ENCODE results near the gene ARFGEF3. TPM values are rescaled to one million over a fixed set of nuclear protein-coding genes. Genes with fewer than 3 reads are reported as not detected.

ARFGEF3 gene
- total RNA-seq, 1 donor from 2014 or later: 2.3 TPM

DNA sequence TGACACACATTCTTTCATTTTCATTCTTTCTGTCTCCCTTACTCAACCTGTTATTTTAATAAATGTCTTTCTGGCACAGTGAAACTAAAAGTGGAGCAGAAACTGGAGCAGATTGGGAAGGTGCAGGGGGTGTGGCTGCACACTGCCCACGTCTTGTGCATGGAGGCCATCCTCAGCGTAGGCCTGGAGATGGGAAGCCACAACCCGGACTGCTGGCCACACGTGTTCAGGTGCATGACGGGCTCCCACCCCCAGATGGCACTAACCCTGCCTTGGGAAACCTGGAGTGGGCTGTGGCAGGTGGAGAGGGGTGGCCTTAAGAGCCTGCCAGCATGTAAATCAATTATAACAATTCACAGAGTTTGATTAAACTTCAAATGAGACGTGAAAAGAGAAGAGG, 128.0 kb downstream of the ARFGEF3 start:
- ATAC-seq (peak; percentile 79), DNase-seq (peak; percentile 58)
- intact Hi-C loops (cut with micrococcal nuclease): no loop called here

DNA sequence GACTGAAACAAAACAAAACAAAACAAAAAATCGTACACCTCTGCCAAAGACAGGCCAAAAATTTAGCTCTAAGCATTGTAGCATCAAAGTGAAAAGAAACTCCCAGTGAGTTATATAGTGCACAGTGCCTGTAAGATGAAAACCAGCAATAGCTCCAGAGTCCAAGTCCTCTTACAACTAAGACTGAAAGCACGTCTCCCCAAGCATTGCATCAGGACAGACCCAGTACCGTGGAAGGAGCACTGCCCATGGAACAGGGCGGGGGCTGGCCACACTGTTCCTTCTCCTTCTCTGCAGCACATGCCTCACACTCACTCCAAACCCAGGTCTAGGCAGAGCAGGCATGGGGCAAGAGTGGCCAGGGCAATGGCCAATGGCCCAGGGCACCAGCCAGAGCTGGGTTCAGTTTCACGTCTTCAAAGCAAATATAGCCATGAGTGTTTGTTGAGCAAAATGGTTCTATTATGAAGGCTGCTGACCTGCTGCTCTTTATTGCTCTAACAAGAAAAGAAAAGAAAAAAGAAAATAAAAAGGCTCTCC, 128.8 kb downstream of the ARFGEF3 start:
- ATAC-seq: no peak
- DNase-seq: no peak
- intact Hi-C loops (cut with micrococcal nuclease): no loop called here

DNA sequence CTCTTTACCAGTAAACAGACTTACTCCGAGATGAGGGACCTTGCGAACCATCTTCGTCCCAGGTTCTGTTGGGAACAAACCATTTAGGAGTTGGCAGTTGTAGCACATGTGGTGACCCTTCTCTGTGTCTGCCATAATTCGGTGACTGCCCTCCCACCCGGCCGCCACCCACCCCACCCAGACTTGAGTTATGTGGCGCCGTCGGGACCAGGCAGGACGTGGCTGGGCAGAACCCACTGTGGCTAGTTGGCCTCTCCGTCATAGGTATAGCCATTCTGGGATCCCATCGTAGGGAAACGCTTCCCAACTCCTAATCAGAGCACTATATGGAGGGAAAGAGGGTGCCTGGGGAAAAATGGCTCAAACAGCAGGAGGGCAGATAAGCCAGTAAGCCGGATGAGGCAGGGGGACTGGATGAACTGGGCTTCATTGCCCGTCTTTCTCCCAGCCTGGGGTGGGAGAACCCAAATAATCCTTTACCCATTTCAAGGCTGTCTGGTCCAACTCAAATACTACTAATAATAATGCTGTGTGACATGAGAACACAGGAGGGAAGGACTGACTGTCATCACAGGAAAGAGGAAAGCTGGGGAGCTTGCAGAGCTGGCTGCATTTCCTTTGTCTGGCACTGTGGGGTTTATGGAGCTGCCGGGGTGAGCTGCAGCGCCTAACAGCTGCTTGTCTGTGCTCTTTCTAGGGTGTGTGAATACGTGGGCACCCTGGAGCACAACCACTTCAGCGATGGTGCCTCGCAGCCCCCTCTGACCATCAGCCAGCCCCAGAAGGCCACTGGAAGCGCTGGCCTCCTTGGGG, 129.5 kb downstream of the ARFGEF3 start:
- DNase-seq (no peak), ATAC-seq (no peak)
- intact Hi-C loops (cut with micrococcal nuclease): no loop called here

DNA sequence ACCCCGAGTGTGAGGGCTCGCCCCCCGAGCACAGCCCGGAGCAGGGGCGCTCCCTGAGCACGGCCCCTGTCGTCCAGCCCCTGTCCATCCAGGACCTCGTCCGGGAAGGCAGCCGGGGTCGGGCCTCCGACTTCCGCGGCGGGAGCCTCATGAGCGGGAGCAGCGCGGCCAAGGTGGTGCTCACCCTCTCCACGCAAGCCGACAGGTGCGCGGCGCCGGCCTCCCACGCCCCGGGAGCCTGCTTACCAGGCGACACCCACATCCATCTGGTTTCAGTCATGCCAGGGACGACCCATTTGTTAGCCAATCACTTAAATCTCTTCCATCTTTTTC, 130.1 kb downstream of the ARFGEF3 start:
- no peak for ATAC-seq
- intact Hi-C loops (cut with micrococcal nuclease): no loop called here
- DNase-seq: no peak

DNA sequence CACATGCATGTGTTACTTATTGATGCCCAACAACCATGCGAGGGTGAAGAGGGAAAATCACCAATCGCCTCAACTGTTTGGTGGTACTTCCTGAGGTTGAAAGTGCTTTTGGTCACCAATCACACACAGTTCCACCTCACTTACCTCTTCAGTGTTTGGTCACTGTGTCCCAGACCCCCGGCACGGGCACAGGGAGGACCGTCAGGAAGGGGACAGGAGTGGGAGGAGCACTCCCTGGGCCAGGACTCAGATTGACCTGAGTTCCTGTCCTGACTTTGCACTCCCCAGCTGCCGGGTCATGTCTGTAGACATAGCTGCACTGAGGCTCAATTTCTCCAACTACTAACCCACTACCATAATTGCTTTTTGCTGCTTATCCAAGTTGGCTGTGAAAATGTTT, 130.7 kb downstream of the ARFGEF3 start:
- intact Hi-C loops (cut with micrococcal nuclease): no loop called here
- no peak for DNase-seq
- no peak for ATAC-seq

DNA sequence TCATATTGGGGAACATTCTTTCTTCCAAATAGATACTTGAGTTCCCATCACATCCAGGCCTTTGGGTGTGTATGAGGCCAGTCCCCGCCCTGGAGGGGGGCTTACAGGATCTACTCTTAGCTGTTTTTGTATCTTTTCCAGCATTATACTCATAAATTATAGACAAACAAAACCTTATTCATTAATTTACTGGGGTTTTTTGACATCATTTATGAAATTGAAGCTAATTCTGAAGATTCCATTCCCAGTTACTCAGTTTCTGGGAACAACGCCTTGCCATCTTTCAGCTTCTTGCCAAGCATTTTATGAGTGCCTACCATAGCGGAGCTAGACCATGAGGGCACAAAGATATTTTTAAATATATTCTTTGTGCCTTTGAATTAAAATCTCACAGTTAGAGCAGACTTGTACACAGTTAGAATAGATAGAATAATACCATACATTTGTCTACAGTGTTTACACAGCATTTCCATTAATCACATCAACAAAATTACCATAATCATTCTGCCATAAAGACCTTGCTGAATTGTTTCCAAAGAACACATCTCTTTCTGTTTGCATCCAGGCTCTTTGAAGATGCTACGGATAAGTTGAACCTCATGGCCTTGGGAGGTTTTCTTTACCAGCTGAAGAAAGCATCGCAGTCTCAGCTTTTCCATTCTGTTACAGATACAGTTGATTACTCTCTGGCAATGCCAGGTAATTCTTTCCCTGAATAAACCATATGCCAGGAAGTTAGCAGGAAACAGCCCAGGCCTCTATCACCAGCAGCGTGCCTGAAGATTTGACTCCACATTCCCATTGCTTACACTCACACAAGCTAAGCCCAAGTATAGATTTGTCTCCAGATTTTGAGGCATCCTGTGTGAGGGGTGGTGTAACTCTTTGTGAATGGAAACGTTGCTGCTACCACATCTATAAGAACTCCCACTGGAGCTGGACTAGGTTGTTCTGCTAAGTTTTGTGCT, 132.0 kb downstream of the ARFGEF3 start:
- intact Hi-C loops (cut with micrococcal nuclease): no loop called here
- ATAC-seq: no peak

DNA sequence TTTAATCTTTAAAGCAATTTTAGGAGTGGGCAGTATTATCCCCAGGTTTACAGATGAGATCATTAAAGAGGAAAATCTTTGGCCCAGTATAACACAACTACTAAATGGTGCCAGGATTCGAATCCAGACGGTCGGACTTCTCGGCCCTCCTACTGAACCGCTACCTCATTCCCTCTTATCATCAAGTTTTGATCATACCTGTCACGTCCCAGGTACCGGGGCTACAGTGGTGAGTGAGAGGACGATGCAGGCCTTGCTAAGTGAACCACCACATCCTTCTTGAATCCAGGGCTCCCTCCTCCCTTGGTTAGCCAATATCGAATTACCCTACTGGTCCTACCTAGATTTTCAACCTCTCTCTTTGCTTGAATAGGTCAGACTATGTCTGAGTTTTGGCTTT, 134.6 kb downstream of the ARFGEF3 start:
- no peak for DNase-seq
- no peak for ATAC-seq
- intact Hi-C loops (cut with micrococcal nuclease): no loop called here

More for the DNA sequence above, 132.0 kb downstream of the ARFGEF3 start:
- DNase-seq: no peak

DNA sequence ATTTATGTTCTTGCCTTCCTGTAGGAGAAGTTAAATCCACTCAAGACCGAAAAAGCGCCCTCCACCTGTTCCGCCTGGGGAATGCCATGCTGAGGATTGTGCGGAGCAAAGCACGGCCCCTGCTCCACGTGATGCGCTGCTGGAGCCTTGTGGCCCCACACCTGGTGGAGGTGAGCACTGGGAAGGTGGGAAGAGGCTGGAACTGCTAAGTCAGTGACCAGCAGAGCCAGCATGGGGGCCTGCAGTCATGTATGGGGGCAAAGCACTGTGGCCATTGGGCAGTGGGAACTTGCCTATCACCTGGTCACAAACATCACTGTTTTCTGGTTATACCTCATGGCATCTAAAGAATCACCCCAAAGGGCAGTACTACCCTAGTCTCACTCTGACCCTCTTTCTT, 135.0 kb downstream of the ARFGEF3 start:
- ATAC-seq: no peak
- DNase-seq: no peak
- intact Hi-C loops (cut with micrococcal nuclease): no loop called here

DNA sequence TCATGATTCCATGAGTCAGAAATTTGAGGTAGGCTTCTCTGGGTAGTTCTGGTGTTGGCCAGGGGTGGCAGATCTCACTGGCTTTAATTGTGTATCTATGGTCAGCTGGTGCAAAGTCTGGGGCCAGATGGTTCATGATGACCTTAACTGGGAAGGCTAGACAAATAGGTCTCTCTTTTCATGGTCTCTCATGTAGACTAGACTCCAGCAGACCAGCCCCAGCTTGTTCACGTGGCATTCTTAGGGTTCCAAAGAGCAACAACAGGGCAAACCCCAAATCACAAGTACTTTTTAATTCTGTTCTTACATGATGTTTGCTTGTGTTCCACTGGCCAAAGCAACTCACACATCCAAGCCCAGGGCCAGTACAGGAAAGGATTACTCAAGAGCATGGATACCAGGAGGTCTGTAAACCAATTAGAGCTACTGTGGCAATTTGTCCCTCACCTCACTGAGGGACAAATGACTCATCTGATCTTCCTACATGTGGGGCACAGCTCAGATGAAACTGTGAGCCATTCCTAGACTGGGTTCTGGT, 136.1 kb downstream of the ARFGEF3 start:
- intact Hi-C loops (cut with micrococcal nuclease): no loop called here
- ATAC-seq (no peak), DNase-seq (no peak)

DNA sequence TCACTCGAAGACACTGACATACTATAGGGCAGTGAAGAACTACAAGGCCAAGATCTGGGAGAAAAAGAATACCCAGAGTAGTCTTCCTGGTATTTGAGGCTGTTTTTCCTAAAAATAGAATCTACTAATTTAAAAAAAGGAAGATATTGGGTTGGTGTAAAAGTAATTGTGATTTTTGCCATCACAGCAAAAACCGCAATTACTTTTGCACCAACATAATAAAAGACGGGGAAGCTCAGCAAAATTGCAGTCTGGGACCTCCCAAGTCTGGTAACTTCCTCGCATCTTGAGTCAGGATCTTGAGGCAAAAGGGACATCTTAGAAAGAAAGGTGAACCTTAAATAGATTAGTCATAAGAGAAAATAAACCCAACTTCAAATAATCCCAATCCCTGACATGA, 138.7 kb downstream of the ARFGEF3 start:
- no peak for DNase-seq
- no peak for ATAC-seq
- intact Hi-C loops (cut with micrococcal nuclease): no loop called here

DNA sequence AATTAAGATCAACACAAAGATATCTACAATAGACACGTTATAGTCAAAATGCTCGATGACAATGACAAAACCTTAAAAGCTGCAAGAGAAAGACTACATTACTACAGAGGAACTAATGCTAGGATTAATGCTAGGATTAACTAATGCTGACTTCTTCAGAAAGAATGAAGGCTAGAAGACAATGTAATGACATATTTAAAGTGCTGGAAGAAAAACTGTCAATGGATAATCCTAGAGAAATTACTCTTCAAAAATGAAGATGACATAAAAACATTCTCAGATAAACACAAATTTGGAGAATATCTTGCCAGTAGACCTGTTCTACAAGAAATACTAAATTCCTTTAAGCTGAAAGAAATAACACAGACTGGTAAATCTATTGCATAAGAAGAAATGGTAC, 140.8 kb downstream of the ARFGEF3 start:
- no peak for DNase-seq
- intact Hi-C loops (cut with micrococcal nuclease): no loop called here
- no peak for ATAC-seq

DNA sequence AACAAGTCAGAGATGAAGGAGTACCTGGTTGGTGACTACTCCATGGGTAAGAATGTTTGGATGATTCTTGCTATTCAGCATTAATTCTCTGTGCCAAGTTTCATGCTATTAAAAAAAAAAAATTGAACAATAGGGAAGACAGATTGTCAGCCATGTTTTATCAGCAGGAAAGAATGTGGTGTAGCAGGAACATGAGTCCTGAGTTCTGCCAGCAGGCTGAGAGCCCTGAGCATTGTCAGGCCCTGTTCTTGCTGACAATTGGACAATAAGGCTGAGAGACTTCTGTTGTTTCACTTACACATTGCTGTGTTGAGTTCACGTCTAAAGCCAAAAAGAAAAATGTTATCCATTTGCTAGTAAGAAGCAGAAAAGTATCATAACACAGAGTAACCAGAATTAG, 145.6 kb downstream of the ARFGEF3 start:
- ATAC-seq: peak; percentile 96
- intact Hi-C loops (cut with micrococcal nuclease): no loop called here
- peak; percentile 50 for DNase-seq

DNA sequence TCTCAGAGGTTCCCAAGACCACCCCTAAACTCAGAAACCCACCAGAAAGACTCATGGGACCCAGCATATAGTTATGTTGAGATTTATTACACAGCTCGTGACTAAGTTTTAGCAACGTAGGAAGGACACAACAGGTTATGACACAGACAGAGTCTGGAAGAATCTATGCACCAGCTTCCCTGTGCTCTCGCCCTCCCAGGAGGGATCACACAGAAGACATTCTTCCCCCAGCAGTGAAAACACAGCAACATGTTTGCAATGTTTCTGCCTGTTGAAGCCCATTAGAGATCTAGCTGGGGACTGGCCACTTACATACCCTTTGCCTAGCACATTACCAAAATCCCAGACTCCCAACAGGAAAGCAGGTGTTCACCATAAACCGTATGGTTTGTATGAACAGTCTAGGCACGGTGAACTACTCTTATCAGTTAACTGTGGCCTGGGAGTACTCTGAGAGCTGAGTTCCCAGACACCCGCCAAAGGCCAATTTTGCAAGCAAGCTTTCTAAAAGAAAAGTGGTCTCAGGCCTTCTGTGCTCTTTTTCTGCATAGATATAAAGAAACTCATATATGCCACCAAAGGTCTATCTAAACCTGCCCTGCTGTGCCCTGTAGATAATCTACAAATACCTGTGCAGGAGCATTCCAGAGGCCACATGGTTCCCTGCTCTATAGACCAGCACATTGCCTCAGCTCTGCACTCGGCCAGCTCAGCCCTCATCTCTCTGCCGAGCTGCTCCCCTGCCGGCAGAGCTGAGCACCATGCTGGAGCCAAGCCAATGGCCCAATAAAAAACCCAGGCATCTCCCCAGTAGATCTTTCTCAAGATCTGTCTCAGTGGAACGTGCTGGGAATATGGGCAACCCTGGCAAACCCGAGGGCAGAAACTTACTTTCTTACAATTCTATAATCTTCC, 146.3 kb downstream of the ARFGEF3 start:
- peak; percentile 93 for ATAC-seq
- intact Hi-C loops (cut with micrococcal nuclease): no loop called here
- peak; percentile 69 for DNase-seq

DNA sequence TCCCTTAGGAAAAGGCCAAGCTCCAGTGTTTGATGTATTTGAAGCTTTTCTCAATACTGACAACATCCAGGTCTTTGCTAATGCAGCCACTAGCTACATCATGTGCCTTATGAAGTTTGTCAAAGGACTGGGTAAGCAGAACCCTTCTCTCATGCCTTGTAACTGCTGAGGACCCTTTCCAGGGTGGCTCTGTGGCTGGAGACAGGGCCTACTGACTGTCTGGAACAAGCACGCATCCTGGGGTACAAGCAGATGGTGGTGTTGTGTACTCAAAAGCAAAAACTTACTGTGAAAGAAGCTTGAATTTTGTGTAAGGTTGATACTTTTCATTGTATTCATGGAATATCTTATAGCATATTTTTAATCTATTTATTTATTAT, 147.0 kb downstream of the ARFGEF3 start:
- DNase-seq (no peak), ATAC-seq (no peak)
- intact Hi-C loops (cut with micrococcal nuclease): no loop called here

DNA sequence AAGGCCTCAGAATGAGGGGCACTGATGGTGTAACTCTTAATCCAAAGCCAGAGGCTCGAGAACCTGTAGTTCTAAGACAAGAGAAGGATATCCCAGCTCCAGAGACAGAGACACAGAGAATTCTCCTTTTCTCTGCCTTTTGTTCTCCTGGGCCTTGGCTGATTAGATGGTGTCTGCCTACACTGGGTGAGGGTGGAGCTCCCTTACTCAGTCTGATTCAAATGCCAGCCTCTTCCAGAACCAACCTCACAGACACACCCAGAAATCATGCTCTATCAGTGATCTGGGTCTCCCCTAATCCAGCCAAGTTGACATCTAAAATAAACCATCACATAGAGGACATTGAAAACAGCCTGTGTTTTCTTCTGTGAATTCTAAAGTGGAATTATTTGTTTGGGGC, 148.0 kb downstream of the ARFGEF3 start:
- ATAC-seq: no peak
- no peak for DNase-seq
- intact Hi-C loops (cut with micrococcal nuclease): no loop called here

DNA sequence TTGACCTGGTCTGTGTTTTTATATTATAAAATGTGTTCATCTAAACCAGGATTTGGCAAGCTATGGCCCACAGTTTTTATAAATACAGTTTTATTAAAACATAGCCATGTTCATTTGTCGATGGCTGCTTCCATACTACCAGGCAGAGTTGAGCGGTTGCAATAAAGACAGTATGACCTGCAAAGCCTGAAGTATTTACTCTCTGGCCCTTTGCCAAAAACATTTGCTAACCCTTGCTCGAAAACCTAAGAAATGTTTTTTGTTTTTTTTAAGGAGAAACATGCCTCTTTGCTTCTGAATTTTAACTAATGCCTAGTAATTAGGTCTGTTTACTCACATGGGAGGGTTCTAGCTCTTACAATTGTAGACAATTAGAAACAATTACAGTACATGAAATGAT, 148.6 kb downstream of the ARFGEF3 start:
- intact Hi-C loops (cut with micrococcal nuclease): no loop called here
- ATAC-seq (no peak), DNase-seq (no peak)

DNA sequence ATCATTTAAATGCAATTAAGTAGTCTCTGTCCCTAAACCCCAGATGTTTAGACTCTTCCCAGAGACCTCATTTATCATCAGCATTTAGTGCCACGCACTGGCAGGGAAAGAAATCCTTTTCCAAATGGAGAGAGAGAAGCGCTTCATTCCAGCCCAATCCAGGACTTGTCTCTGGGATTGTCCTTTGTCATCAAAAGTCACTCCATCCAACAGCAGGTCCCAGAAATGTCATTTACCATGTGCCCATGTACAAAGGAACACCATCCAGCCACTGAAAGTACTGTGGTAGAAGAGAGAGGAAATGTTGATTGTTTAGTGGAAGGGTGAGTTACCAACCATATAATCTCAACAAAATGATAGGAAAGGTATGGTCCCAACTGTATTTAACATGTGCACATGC, 149.1 kb downstream of the ARFGEF3 start:
- ATAC-seq: no peak
- DNase-seq: no peak
- intact Hi-C loops (cut with micrococcal nuclease): no loop called here

DNA sequence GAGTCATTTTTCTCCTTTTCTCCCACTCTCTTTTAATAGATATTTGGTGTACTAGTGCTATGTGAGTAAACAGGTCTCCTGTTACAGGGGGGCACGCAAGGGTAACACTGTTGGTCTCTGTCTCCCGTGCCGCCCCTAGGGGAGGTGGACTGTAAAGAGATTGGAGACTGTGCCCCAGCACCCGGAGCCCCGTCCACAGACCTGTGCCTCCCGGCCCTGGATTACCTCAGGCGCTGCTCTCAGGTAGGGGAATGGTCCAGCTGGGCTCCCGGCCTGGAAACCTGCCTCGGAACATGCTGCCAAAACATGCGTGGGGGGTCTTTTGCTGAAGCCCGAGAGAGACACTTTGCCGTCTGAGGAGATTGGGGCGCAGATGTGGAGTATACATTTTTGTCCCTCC, 149.5 kb downstream of the ARFGEF3 start:
- no peak for ATAC-seq
- intact Hi-C loops (cut with micrococcal nuclease): no loop called here
- no peak for DNase-seq

DNA sequence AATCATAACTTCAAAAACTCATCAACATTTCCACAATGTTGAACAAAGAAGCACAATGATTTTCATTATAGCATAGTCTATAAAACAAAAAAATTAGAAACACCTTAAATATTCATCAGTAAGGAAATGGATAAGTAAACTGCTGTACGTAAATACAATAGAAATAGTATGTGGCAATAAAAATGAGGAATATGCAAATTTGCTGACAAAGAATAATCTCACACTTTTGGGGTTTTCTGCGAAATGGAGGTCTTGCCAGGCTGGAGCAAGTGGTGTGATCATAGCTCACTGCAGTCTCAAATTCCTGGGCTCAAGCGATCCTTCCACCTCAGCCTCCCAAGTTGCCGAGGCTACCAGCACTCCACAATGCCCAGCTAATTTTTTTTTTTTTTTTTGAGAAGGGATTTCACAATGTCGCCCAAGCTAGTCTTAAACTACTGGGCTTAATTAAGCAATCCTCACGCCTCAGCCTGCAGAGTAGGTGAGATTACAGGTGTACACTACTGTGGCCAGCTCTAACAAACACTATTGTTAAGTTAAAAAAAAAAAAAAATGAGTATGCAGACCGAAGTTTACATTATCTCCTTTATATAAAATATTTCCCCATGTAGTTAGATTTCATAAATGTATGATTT, 157.1 kb downstream of the ARFGEF3 start:
- ATAC-seq (no peak), DNase-seq (no peak)
- intact Hi-C loops (cut with micrococcal nuclease): no loop called here
